GM10266 (cell line): Measurements from ENCODE around the gene OSCP1.

Experiments
- DNase-seq: peaks from one replicate; pipeline ENCODE4 v3.0.0; 2012; ENCODE audit errors: extremely low spot score
- CTCF ChIP-seq: IDR thresholded peaks from 2 replicates; pipeline ENCODE4 v1.5.1; 2012; ENCODE audit warnings: mild to moderate bottlenecking, low read depth; ENCODE audit not compliant: control insufficient read depth, insufficient read depth; ENCODE audit errors: missing control alignments

OSCP1 gene

DNA sequence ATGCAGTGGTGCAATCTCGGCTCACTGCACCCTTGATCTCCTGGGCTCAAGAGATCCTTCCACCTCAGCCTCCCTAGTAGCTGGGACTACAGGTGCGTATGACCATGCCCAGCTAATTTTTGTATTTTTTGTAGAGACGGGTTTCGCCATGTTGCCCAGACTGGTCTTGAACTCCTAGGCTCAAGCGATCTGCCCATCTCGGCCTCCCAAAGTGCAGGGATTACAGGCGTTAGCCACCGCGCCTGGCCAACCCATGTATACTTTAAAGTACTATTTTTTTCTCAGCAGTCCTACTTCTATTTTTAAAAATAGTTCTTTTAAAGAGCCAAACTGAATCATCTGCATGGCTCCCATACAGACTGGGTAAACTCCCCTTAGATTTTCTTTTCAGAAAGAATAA lies 68.0 kb downstream of the OSCP1 start:
- TF ChIP-seq CTCF, result no peak
- no peak for DNase-seq

- no peak for DNase-seq
- no peak for TF ChIP-seq CTCF
Measured at GRCh38 chr1:36381405-36381804, 68.8 kb downstream of the OSCP1 start.

GRCh38 chr1:36380782-36381181 lies 69.5 kb downstream of the OSCP1 start:
- no peak for TF ChIP-seq CTCF
- DNase-seq, result no peak

DNA sequence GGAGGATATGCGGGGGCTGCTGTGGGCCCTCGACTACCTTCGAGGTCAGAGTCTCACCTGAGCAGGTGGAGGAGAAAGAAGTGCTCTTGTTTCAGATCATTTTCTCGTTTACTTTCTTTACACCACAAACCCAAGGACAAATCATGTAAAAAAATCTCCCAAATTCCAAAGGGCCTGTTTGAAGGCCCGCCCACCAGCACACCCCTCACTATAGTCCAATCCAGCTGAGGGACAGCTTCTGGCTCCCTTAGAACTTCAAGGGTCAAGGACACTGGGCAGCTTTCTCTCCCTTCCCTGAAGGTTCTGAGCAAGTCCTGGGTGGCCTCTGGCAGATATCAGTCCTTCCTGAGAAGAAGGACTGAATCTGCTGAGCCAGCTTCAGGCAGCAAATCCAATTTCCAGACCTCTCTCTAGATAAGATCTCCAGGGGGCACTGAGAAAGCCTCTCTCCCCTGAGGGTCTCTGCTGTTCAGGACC lies 70.1 kb downstream of the OSCP1 start:
- TF ChIP-seq CTCF, result no peak
- no peak for DNase-seq

GRCh38 chr1:36377791-36378492 lies 72.3 kb downstream of the OSCP1 start:
- TF ChIP-seq CTCF, result no peak

DNA sequence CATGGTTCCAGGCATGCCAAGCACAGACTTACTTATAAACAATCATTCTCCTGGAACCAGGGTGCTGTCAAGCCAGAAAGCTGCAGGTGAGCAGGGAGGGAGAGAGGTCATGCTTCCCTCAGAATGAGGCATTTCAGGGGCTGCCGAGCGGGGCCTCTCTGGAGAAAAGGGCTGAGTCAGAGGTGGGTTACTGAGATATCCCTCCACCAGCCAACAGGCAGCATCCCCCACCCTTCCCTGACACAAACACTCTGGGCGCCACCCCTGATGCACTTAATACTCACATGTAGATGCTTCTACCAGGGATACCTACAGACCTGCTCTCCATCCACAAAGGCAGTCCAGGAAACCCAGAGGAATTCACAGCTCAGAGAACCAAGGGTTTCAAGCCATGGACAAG lies 77.6 kb downstream of the OSCP1 start:
- TF ChIP-seq CTCF, result no peak
- DNase-seq, result no peak

More at GRCh38 chr1:36377791-36378492, 72.3 kb downstream of the OSCP1 start:
- no peak for DNase-seq

DNA sequence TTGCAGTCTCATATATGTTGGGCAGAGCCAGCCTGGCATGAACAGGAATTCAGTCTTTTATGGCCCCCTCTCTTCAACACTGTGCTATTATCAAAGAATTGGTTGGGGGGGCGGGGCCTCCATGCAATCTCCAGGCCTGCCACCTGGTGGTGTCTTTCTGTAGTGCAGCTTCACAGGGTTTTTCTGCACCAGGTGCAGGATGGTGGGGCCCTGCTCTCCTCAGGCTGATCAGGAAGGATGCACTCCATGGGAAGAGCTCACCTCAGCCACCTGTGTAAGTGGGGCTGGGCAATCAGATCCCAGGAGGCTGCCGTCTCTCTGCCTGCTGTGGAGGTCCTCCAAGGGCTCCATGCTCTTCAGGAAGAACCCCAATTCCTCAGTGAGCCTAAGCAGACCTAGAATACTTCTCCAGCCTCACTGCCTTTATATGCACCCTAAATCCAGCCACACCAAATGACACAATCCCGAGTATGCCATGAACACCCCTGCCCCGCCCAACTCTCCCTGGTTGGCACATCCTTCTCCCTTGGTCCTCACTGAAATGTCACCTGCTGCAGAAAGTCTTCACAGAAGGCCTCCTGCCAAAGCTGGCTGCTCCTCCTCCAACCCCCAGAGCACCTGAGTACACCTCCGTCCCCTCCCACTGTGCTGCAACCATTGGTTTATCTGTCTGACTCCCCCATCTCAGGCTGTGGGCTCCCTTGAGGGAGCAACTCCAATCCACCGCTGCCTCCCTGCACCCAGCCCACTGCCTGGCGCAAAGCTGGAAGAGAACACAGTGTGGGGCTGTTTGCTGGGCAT lies 81.0 kb downstream of the OSCP1 start:
- DNase-seq, result peak; percentile 82
- TF ChIP-seq CTCF, result peak; percentile 96
